ENCODE data around the gene NDUFS7.
"Not testable (repeated sequence)": the region's sequence is repeated elsewhere in the genome, so short reads cannot be mapped to it uniquely, and the experiment has no call there.

The NDUFS7 gene

GRCh38 chr19:1434577-1435060 lies 50.9 kb downstream of the NDUFS7 start:
- Mint-ChIP-seq H3K4me1 (peaks cover 8% of the 10 kb centered on the region), H3K4me3 (no peak overlapping the region), H3K27ac (no peak overlapping the region), H3K9me3 (no peaks in the 10 kb centered on the region), H3K36me3 (peaks cover 31% of the 10 kb centered on the region), H3K27me3 (no peaks in the 10 kb centered on the region)
- no peak for ATAC-seq

DNA sequence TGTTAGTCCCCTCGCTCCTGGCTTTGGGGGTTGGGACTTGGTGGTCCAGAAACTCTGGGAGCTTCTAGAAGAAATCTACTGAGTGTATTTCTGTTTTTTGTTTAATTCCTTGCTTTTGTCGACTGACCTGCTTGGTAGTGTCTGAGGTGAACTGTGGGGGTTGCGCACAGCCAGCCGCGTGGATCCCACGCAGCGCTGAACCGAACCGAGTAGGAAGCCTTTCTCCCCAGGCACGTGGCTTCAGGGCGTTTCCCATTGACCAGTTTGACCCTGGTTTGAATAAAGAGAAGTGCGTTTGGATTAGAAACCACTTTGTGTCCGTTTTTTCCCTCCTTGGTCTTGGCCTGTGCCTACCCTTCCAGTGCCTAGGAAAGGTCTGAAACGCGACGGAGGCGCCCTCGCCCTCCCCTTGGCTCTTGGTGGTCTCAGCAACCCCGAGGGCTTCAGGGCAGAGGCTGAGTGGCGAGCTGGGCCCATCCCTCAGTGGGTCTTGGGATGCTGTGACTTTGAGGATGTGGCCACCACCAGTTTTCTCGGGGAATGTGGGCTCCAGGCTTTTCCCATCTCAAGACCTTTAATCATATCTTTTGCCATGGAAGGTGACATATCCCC lies 51.8 kb downstream of the NDUFS7 start:
- Mint-ChIP-seq H3K27ac (no peak overlapping the region), H3K36me3 (peaks cover 35% of the 10 kb centered on the region), H3K9me3 (no peaks in the 10 kb centered on the region), H3K4me1 (peaks cover 17% of the 10 kb centered on the region), H3K27me3 (no peaks in the 10 kb centered on the region), H3K4me3 (no peak overlapping the region)
- ATAC-seq: no peak

GRCh38 chr19:1437609-1438008 lies 53.9 kb downstream of the NDUFS7 start:
- H3K9me3 Mint-ChIP-seq: no peaks in the 10 kb centered on the region
- H3K4me3 Mint-ChIP-seq: no peak overlapping the region
- peaks cover 46% of the 10 kb centered on the region for H3K36me3 Mint-ChIP-seq
- no peak for ATAC-seq
- peaks cover 35% of the 10 kb centered on the region for H3K4me1 Mint-ChIP-seq
- H3K27me3 Mint-ChIP-seq: no peaks in the 10 kb centered on the region
- peak overlapping the region; percentile 97 for H3K27ac Mint-ChIP-seq

GRCh38 chr19:1438035-1438932 lies 54.6 kb downstream of the NDUFS7 start, which contains the start of gene RPS15:
RPS15 (plus strand) TSS chr19:1438396; CDS start chr19:1438426, 30 bp downstream.
- peak; percentile 93 for ATAC-seq
- Mint-ChIP-seq H3K4me1 (peaks cover 38% of the 10 kb centered on the region), H3K27ac (peak within 1 kb of the TSS; percentile 97), H3K27me3 (no peaks in the 10 kb centered on the region), H3K4me3 (peak within 1 kb of the TSS; percentile 98), H3K36me3 (peaks cover 48% of the 10 kb centered on the region), H3K9me3 (no peaks in the 10 kb centered on the region)

DNA sequence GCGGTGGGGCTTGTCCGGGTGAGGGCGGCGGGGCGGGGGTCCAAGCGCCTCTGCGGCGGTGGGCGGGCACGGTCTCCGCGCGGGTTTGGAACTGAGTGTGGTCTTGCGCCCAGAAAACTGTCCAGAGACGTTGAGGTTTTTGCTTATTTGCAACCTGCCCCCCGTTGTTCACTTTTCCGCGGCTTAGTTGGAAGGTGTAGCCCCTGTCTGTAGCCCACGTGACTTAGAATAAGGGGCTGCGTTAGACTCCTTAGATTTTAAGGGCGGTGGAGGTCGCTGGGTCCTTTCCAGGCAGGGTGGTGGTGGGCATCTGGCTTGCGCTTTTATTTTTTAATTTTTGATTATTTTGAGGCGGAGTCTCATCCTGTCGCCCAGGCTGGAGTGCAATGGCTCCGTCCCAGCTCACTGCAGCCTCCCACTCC lies 55.2 kb downstream of the NDUFS7 start:
- no peaks in the 10 kb centered on the region for H3K9me3 Mint-ChIP-seq
- peak overlapping the region; percentile 98 for H3K4me3 Mint-ChIP-seq
- peaks cover 48% of the 10 kb centered on the region for H3K36me3 Mint-ChIP-seq
- ATAC-seq: no peak
- peaks cover 38% of the 10 kb centered on the region for H3K4me1 Mint-ChIP-seq
- H3K27me3 Mint-ChIP-seq: no peaks in the 10 kb centered on the region
- H3K27ac Mint-ChIP-seq: peak overlapping the region; percentile 97

DNA sequence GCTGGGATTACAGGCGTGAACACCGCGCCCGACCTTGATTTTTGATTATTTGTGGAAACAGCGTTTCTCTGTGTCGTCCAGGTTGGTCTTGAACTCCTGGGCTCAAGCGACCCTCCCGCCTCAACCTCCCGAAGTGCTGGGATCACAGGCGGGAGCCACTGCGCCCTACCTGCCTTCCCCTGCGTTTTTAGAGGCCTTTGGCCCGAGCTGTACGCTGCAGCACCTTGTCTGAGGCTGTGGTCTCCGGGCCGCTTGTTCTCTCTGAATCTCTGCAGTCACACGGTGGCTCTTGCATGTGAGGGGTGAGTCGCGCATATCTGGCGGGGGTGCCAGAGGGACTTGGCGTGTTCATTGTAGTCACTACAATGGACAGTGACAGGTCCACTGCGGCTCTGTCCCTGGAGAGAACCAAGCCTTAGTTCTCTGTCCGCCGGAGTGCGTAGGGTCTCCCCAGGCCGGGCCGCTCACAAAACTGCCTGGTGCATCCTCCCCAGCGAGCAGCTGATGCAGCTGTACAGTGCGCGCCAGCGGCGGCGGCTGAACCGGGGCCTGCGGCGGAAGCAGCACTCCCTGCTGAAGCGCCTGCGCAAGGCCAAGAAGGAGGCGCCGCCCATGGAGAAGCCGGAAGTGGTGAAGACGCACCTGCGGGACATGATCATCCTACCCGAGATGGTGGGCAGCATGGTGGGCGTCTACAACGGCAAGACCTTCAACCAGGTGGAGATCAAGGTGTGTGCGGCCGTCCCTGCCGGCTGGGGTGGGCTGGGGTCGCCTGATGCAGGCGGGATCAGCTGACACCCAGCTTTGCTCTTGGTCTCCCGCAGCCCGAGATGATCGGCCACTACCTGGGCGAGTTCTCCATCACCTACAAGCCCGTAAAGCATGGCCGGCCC lies 56.1 kb downstream of the NDUFS7 start:
- ATAC-seq, H3K27me3 Mint-ChIP-seq, H3K9me3 Mint-ChIP-seq: not testable (repeated sequence)
- Mint-ChIP-seq H3K4me3 (peak overlapping the region; percentile 98), H3K4me1 (peaks cover 42% of the 10 kb centered on the region), H3K36me3 (peaks cover 48% of the 10 kb centered on the region), H3K27ac (peak overlapping the region; percentile 97)

- H3K4me3 Mint-ChIP-seq: peak overlapping the region; percentile 98
- peak overlapping the region; percentile 97 for H3K27ac Mint-ChIP-seq
- no peaks in the 10 kb centered on the region for H3K9me3 Mint-ChIP-seq
- H3K4me1 Mint-ChIP-seq: peaks cover 49% of the 10 kb centered on the region
- H3K36me3 Mint-ChIP-seq: peaks cover 45% of the 10 kb centered on the region
- no peak for ATAC-seq
- H3K27me3 Mint-ChIP-seq: no peaks in the 10 kb centered on the region
Observed at GRCh38 chr19:1440418-1440801, 56.7 kb downstream of the NDUFS7 start.

DNA sequence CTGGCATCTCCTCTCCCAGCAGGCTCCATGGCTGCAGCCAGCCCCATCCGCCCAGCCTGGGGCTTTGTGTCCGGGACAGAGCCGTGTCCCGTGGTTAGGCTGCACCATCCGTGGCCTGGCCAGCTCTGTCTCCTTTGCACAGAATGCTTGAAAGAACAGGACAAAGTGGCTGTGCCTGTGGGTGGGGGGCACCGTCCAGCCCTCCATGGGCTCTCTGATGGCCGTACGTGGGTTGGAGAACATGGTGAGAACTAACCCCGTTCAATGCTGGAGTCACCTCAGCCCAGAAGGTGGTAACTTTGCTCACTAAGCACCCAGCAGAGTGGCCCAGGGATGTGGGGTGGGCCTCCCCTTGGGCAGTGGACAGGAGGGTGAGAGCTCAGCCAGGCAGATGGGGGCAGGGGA lies 57.3 kb downstream of the NDUFS7 start:
- H3K4me3 Mint-ChIP-seq: peak overlapping the region; percentile 98
- ATAC-seq: no peak
- H3K27ac Mint-ChIP-seq: peak overlapping the region; percentile 97

DNA sequence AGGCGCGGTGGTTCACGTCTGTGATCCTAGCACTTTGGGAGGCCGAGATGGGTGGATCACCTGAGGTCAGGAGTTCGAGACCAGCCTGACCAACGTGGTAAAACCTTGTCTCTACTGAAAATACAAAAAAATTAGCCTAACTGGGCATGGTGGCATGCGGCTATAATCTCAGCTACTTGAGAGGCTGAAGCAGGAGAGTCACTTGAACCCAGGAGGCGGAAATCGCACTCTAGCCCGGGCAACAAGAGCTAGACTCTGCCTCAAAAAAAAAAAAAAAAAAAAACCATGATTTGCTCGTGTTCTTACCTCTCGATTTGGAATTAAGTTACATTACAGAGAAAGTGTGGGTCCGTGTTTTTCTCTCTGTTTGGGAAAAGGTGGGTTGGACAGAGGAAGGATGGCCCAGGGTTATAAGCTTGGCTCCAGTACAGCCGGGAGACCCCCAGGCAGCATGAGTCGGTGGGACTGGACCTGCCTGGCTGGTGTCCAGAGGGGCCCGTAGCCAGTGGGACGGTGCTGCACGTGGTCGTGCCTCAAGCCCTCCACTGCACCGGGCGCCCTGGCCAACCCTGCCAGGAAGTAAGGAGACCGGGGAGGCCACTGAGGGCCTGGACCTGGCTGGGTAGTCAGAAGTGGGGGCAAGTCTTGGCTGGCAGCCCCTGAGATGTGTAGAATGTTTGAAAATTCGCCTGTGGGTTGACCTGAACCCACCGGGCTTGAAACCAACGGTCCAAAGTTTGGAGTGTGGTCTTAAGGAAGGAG lies 58.2 kb downstream of the NDUFS7 start:
- ATAC-seq: no peak
- no peak overlapping the region for H3K27ac Mint-ChIP-seq
- no peaks in the 10 kb centered on the region for H3K9me3 Mint-ChIP-seq
- H3K27me3 Mint-ChIP-seq: peaks cover 2% of the 10 kb centered on the region
- H3K4me1 Mint-ChIP-seq: peaks cover 52% of the 10 kb centered on the region
- H3K4me3 Mint-ChIP-seq: no peak overlapping the region
- peaks cover 43% of the 10 kb centered on the region for H3K36me3 Mint-ChIP-seq

More for the DNA sequence above, 57.3 kb downstream of the NDUFS7 start:
- Mint-ChIP-seq H3K27me3 (no peaks in the 10 kb centered on the region), H3K36me3 (peaks cover 43% of the 10 kb centered on the region), H3K9me3 (no peaks in the 10 kb centered on the region), H3K4me1 (peaks cover 52% of the 10 kb centered on the region)
